A673 (cell line): ENCODE results near the gene EXOC4. TPM values are rescaled to one million over a fixed set of nuclear protein-coding genes. Genes with fewer than 3 reads are reported as not detected.

Experiments
- BruUV-seq: library from RNA; stranded (reverse); fragments of 400-500 nt; replicated peaks from 2 replicates; lab custom pipeline; 2021; lab: Mats Ljungman, UMichigan
- CTCF ChIA-PET: fragments of 300-600 bp; sonication (Branson Sonifier 250); formaldehyde crosslinking; loops from one replicate; lab custom pipeline; 2022; ENCODE audit warnings: antibody characterized with exemption; lab: Charles Lee
- POLR2A ChIA-PET: fragments of 300-600 bp; sonication (Branson Sonifier 250); formaldehyde crosslinking; loops from one replicate; lab custom pipeline; 2022; ENCODE audit warnings: antibody characterized with exemption; ENCODE audit not compliant: low non-redundant PET; lab: Charles Lee
- DNase-seq: peaks from one replicate; pipeline ENCODE4 v3.0.0-alpha.2; 2015; ENCODE audit warnings: low spot score
- H3K27ac ChIP-seq: fragments of 200-600 bp; sonication (generic); 2 replicates; pipeline ENCODE4 v1.5.1; 2016; ENCODE audit warnings: mixed run types, low read depth, mild to moderate bottlenecking, mixed read lengths, antibody characterized with exemption, low read length; ENCODE audit not compliant: poor library complexity, severe bottlenecking
- H3K27me3 ChIP-seq: fragments of 200-600 bp; sonication (generic); replicated peaks from 2 replicates; pipeline ENCODE4 v1.6.1; 2017; ENCODE audit warnings: mixed run types, low read depth, mild to moderate bottlenecking, mixed read lengths, antibody characterized with exemption, low read length; ENCODE audit not compliant: insufficient read depth, poor library complexity
- H3K36me3 ChIP-seq: fragments of 200-600 bp; sonication (generic); 2 replicates; pipeline ENCODE4 v1.6.1; 2016; ENCODE audit warnings: mixed run types, mild to moderate bottlenecking, mixed read lengths, antibody characterized with exemption, low read length; ENCODE audit not compliant: insufficient read depth, poor library complexity, severe bottlenecking
- H3K4me1 ChIP-seq: fragments of 200-600 bp; sonication (generic); 2 replicates; pipeline ENCODE4 v1.6.1; 2017; ENCODE audit warnings: mixed run types, mild to moderate bottlenecking, mixed read lengths, antibody characterized with exemption, low read length; ENCODE audit not compliant: insufficient read depth, poor library complexity, severe bottlenecking
- H3K4me3 ChIP-seq: fragments of 200-600 bp; sonication (generic); 2 replicates; pipeline ENCODE4 v1.5.1; 2016; ENCODE audit warnings: low read depth, mixed run types, mild to moderate bottlenecking, mixed read lengths, low read length; ENCODE audit not compliant: poor library complexity, severe bottlenecking
- H3K9me3 ChIP-seq: fragments of 200-600 bp; sonication (generic); 2 replicates; pipeline ENCODE4 v1.6.1; 2016; ENCODE audit warnings: mixed run types, low read depth, mild to moderate bottlenecking, mixed read lengths, antibody characterized with exemption, low read length; ENCODE audit not compliant: poor library complexity, severe bottlenecking
- EZH2 ChIP-seq: fragments of 200-600 bp; sonication (generic); IDR thresholded peaks from 2 replicates; pipeline ENCODE4 v1.6.1; 2017; ENCODE audit warnings: borderline replicate concordance, low read depth, mild to moderate bottlenecking, mixed read lengths, antibody characterized with exemption, low read length; ENCODE audit not compliant: poor library complexity, severe bottlenecking
- intact Hi-C: fragments of 100-400 bp; cut with micrococcal nuclease; formaldehyde crosslinking; loops from one replicate; pipeline ENCODE4 v1.10.0; 2022; ENCODE audit not compliant: unreplicated experiment
- total RNA-seq: library from RNA; stranded (reverse); gene quantifications from 2 replicates; pipeline ENCODE4 v1.2.3, GENCODE V29; 2021
- TF ChIP-seq, protein P1 (sequence below): fragments of 300-800, 200-600 bp; sonication (generic); conservative IDR thresholded peaks from 2 replicates; pipeline ENCODE4 v1.5.1; 2017; ENCODE audit warnings: low read depth, mild to moderate bottlenecking, antibody characterized with exemption, low read length, moderate library complexity, mixed read lengths

Gene EXOC4
- total RNA-seq, 1 experiment from 2014 or later, result 66.1 TPM

DNA sequence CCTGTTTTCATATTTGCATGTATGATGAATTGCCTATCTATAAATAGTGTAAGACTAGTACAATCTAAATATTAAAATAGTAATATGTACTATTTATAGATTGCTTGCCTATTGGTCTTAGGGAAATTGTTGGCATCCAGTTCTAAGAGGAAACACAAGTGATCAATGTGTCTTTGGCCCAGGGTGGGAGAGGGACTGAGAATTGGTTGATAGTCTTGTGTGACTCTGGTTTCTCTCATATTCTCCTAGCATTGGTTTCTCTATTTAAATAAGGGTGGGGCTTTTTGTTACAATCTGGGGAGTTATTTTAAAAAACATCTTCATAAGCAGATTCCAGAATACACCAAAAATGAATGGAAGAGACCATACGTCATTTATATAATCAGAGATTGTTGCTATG lies 250.1 kb downstream of the EXOC4 start:
- intact Hi-C loops, result no loop called here
- Histone ChIP-seq H3K27ac (no peak overlapping the region), H3K4me1 (peaks cover 16% of the 10 kb centered on the region), H3K36me3 (no peaks in the 10 kb centered on the region), H3K4me3 (no peak overlapping the region), H3K9me3 (no peaks in the 10 kb centered on the region), H3K27me3 (peaks cover 41% of the 10 kb centered on the region)
- no TSS peak for BruUV-seq
- DNase-seq, result no peak
- TF ChIP-seq, protein P1, sequence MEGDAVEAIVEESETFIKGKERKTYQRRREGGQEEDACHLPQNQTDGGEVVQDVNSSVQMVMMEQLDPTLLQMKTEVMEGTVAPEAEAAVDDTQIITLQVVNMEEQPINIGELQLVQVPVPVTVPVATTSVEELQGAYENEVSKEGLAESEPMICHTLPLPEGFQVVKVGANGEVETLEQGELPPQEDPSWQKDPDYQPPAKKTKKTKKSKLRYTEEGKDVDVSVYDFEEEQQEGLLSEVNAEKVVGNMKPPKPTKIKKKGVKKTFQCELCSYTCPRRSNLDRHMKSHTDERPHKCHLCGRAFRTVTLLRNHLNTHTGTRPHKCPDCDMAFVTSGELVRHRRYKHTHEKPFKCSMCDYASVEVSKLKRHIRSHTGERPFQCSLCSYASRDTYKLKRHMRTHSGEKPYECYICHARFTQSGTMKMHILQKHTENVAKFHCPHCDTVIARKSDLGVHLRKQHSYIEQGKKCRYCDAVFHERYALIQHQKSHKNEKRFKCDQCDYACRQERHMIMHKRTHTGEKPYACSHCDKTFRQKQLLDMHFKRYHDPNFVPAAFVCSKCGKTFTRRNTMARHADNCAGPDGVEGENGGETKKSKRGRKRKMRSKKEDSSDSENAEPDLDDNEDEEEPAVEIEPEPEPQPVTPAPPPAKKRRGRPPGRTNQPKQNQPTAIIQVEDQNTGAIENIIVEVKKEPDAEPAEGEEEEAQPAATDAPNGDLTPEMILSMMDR, result no peak
- no peak for TF ChIP-seq EZH2
- ChIA-PET CTCF (no interaction called here), POLR2A (no interaction called here)

DNA sequence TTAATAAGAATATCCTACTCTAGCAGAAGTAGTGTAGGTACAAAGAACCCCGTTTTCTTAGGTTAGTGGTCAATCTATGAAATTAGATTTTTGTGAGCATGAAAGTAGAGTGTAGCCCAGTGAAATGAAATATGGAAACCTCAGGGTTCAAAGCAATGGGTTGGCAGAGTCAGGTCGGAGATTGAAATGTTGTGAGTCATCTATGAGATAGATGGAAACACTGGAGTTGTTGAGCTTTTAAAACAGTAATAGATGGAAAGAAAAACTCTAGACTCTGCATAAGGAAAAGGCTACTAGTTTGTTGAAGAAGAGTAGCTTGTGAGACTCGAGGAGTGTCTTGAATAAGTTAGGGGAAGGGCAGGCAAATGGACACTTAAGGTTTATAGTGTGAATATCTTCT lies 251.9 kb downstream of the EXOC4 start:
- Histone ChIP-seq H3K9me3 (no peaks in the 10 kb centered on the region), H3K36me3 (no peaks in the 10 kb centered on the region), H3K4me3 (no peak overlapping the region), H3K4me1 (peaks cover 16% of the 10 kb centered on the region), H3K27ac (no peak overlapping the region), H3K27me3 (peaks cover 36% of the 10 kb centered on the region)
- TF ChIP-seq EZH2, result no peak
- TF ChIP-seq, protein P1, result no peak
- CTCF ChIA-PET, result no interaction called here
- BruUV-seq, result no TSS peak
- POLR2A ChIA-PET, result no interaction called here
- DNase-seq, result no peak
- intact Hi-C loops, result no loop called here

DNA sequence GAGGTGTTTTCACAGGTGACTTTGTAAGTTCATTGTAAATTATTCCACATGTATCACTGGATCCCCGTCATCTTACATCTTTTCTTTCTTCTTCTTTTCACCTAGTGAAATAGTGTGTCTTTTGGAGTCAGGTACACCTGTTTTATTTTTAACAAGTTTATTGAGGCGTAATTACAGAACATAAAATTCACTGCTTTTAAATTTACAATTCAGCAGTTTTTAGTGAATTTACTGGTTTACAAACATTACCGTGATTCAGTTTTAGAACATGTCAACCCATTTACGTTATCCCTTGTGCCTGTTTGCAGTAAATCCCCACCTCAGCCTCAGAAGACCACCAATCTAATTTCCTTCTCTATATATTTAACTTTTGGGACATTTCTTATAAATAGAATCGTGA lies 256.9 kb downstream of the EXOC4 start:
- TF ChIP-seq, protein P1, result no peak
- TF ChIP-seq EZH2, result no peak
- intact Hi-C loops, result no loop called here

More for the DNA sequence above, 256.9 kb downstream of the EXOC4 start:
- no peak for DNase-seq
- ChIA-PET POLR2A (no interaction called here), CTCF (no interaction called here)
- H3K36me3 ChIP-seq, result no peaks in the 10 kb centered on the region
- no peaks in the 10 kb centered on the region for H3K4me1 ChIP-seq
- H3K9me3 ChIP-seq, result no peaks in the 10 kb centered on the region
- BruUV-seq, result no TSS peak
- H3K27ac ChIP-seq, result no peak overlapping the region
- H3K4me3 ChIP-seq, result no peak overlapping the region
- H3K27me3 ChIP-seq, result peaks cover 17% of the 10 kb centered on the region
